ENCODE data around the gene TNKS1BP1. TPM values are rescaled to one million over a fixed set of nuclear protein-coding genes. Genes with fewer than 3 reads are reported as not detected.

The TNKS1BP1 gene
- total RNA-seq, 1 experiment from 2014 or later: 218 TPM

GRCh38 chr11:57332694-57333440, 8.1 kb upstream of the TNKS1BP1 start:
- H4K20me1 ChIP-seq (ENCODE audit: insufficient read depth): no peaks in the 10 kb centered on the region
- H3K4me1 ChIP-seq (replicated peaks; ENCODE audit: insufficient read depth): peaks cover 19% of the 10 kb centered on the region
- TF ChIP-seq CTCF (conservative IDR thresholded peaks at IDR 0.05): no peak
- no peak for TF ChIP-seq EZH2 (IDR thresholded peaks at IDR 0.05; ENCODE audit: low read depth)
- H3K4me3 ChIP-seq: no peak overlapping the region
- H3F3A ChIP-seq (ENCODE audit: insufficient read depth, low read depth): peaks cover 4% of the 10 kb centered on the region; the same call in 1 of the 2 replicates
- H3K9me2 ChIP-seq (ENCODE audit: insufficient read depth): no peaks in the 10 kb centered on the region
- H3K27me3 ChIP-seq (ENCODE audit: insufficient read depth, low read depth): no peaks in the 10 kb centered on the region
- no peak overlapping the region for H3K27ac ChIP-seq
- H3K79me2 ChIP-seq (ENCODE audit: low read depth): peaks cover 45% of the 10 kb centered on the region
- no peak overlapping the region for H2AFZ ChIP-seq
- peaks cover 64% of the 10 kb centered on the region for H3K36me3 ChIP-seq (ENCODE audit: low read depth)
- no TSS peak for BruUV-seq (replicated peaks)
- POLR2A ChIA-PET (ENCODE audit: unreplicated experiment): no interaction called here
- DNase-seq: no peak
- no peak overlapping the region for H3K4me2 ChIP-seq
- CTCF ChIA-PET: no interaction called here
- intact Hi-C loops (cut with micrococcal nuclease; ENCODE audit: unreplicated experiment): no loop called here
- no peaks in the 10 kb centered on the region for H3K9me3 ChIP-seq (ENCODE audit: insufficient read depth, low read depth)

- POLR2A ChIA-PET (ENCODE audit: unreplicated experiment): no interaction called here
- peaks cover 24% of the 10 kb centered on the region for H3K4me1 ChIP-seq (replicated peaks; ENCODE audit: insufficient read depth)
- peaks cover 76% of the 10 kb centered on the region for H3K36me3 ChIP-seq (ENCODE audit: low read depth)
- no peak overlapping the region for H3K27ac ChIP-seq
- intact Hi-C loops (cut with micrococcal nuclease; ENCODE audit: unreplicated experiment): no loop called here
- H3K9me3 ChIP-seq (ENCODE audit: insufficient read depth, low read depth): no peaks in the 10 kb centered on the region
- H3K4me2 ChIP-seq: no peak overlapping the region
- TF ChIP-seq EZH2 (IDR thresholded peaks at IDR 0.05; ENCODE audit: low read depth) (no peak), CTCF (conservative IDR thresholded peaks at IDR 0.05) (no peak)
- H3K79me2 ChIP-seq (ENCODE audit: low read depth): peaks cover 45% of the 10 kb centered on the region
- H4K20me1 ChIP-seq (ENCODE audit: insufficient read depth): no peaks in the 10 kb centered on the region
- no TSS peak for BruUV-seq (replicated peaks)
- H3K9me2 ChIP-seq (ENCODE audit: insufficient read depth): no peaks in the 10 kb centered on the region
- CTCF ChIA-PET: no interaction called here
- H3K4me3 ChIP-seq: no peak overlapping the region
- H2AFZ ChIP-seq: no peak overlapping the region
- no peak for DNase-seq
- peaks cover 14% of the 10 kb centered on the region for H3F3A ChIP-seq (ENCODE audit: insufficient read depth, low read depth)
- H3K27me3 ChIP-seq (ENCODE audit: insufficient read depth, low read depth): no peaks in the 10 kb centered on the region
These were observed 7.0 kb upstream of the TNKS1BP1 start for GRCh38 chr11:57331720-57332119.

GRCh38 chr11:57330029-57330428, 5.3 kb upstream of the TNKS1BP1 start:
- CTCF ChIA-PET: no interaction called here

More at GRCh38 chr11:57330029-57330428, 5.3 kb upstream of the TNKS1BP1 start:
- TF ChIP-seq CTCF (conservative IDR thresholded peaks at IDR 0.05): no peak
- Histone ChIP-seq H3K36me3 (ENCODE audit: low read depth) (peaks cover 78% of the 10 kb centered on the region), H3F3A (ENCODE audit: insufficient read depth, low read depth) (peaks cover 31% of the 10 kb centered on the region), H3K27ac (no peak overlapping the region), H3K27me3 (ENCODE audit: insufficient read depth, low read depth) (no peaks in the 10 kb centered on the region), H3K79me2 (ENCODE audit: low read depth) (peaks cover 34% of the 10 kb centered on the region), H3K4me3 (no peak overlapping the region), H2AFZ (no peak overlapping the region), H3K9me2 (ENCODE audit: insufficient read depth) (no peaks in the 10 kb centered on the region), H4K20me1 (ENCODE audit: insufficient read depth) (no peaks in the 10 kb centered on the region), H3K4me2 (no peak overlapping the region), H3K9me3 (ENCODE audit: insufficient read depth, low read depth) (no peaks in the 10 kb centered on the region), H3K4me1 (replicated peaks; ENCODE audit: insufficient read depth) (peaks cover 30% of the 10 kb centered on the region)
- POLR2A ChIA-PET (ENCODE audit: unreplicated experiment): no interaction called here
- no TSS peak for BruUV-seq (replicated peaks)
- intact Hi-C loops (cut with micrococcal nuclease; ENCODE audit: unreplicated experiment): no loop called here
- no peak for DNase-seq

Data from PC-9 (cell line).